ENCODE measurements around the gene ADARB2.

Gene ADARB2

DNA sequence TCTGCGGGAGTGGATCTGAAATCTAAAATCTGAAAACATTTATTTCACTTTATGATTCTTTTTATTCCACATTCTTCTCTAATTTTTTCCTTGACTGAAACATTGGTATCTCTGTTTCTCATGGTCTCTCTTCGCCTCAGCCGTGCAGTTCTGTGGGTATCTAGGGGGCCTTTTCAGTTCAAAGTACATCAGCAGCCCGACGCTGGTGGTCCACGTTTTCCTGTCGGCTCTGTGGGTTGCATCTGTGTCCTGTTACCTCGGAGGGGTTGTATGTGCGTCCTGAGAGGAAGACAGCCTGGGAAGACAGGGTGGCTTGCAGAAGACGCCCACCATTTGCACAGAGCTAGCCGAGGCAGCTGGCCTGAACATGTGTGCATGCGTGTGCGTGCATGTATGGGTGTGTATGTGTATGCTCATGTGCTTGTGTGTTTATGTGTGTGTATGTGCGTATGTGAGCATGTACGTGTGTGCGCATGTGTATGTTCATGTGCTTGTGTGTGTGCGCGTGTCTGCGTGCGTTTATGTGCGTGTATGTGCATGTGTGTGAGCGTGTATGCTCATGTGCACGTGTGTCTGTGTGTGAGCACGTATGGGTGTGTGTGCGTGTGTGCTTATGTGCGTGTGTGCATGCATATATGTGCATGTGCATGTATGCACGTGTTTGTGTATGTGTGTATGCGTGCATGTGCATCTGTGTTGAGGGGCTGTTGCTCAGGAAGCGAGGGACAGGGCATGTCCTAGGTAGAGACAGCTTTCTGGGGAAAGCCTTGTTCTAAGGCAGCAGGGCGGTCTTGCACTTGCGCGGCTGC is 211.8 kb downstream of the ADARB2 start:
- DNase-seq (ENCODE audit: low read depth), result no peak

DNA sequence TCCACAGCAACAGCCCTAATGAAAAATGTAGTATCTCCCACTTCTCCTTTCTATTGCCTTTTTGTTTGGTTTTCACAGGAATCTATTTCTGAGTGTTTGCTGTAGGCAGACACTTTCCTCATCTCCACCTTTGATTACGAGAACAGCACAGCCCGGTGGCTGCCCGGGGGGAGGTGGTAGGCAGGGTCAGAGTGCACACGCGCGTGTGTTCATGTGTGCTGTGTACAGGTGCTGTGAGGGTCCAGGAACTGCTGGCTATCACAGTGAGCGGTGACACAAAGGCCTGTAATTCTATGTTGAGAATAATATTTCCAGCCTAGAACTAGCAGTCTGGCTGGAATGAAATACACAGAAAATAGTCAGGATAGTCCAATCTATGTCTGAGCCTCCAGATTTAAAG is 212.8 kb downstream of the ADARB2 start:
- DNase-seq (ENCODE audit: low read depth), result no peak

DNA sequence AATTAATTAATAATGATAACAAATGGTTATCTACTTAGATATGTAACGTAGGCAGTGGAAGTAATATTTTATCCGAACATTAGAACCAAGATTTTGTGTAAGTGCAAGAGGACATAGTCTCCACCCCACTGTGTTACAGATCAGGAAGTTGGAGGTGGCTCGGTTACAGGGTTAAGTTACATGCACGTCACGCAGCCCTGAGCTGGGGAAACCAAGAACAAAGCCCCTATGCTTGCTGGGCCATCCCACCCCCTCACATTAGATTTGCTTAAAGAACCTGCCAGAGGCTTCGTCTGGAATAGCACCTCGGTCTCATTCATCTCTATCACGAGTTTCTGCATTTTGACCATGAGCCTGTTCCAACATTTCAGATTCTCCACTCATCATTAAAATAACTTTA is 214.1 kb downstream of the ADARB2 start:
- DNase-seq (ENCODE audit: low read depth), result no peak

DNA sequence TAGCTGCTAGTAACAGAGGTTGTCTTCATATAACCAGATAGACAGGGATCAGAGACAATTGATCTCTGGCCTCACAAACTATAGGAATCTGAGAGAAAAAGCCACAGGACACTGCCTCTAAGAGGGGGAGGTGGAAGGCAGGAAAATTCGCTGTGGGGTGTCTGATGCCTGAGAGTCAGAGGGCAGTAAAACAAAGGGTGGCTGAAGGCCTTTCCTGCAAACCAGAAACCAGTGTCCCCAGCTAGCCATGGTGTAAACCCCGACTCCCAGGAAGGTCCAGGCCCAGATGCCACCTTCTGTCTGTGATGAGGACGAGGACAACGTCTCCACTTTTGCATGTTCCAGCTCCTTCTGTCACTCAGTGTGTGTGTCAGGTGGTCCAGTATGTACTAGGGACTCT is 215.1 kb downstream of the ADARB2 start:
- DNase-seq (ENCODE audit: low read depth), result no peak

DNA sequence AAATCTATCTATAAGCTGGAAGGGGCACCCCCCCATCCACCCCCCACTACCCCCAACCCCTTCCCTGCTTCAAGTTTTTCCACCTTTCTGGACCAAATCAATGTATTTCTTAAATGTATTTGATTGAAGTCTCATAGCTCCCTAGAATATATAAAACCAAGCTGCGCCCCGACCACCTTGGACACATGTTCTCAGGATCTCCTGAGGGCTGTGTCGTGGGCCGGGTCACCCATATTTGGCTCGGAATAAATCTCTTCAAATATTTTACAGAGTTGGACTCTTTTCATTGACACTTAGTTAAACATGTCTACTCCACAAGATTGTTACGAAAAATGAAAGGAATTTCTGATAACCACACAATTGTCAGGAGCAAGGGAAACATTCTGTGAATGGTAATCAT is 215.6 kb downstream of the ADARB2 start:
- DNase-seq (ENCODE audit: low read depth), result no peak

DNA sequence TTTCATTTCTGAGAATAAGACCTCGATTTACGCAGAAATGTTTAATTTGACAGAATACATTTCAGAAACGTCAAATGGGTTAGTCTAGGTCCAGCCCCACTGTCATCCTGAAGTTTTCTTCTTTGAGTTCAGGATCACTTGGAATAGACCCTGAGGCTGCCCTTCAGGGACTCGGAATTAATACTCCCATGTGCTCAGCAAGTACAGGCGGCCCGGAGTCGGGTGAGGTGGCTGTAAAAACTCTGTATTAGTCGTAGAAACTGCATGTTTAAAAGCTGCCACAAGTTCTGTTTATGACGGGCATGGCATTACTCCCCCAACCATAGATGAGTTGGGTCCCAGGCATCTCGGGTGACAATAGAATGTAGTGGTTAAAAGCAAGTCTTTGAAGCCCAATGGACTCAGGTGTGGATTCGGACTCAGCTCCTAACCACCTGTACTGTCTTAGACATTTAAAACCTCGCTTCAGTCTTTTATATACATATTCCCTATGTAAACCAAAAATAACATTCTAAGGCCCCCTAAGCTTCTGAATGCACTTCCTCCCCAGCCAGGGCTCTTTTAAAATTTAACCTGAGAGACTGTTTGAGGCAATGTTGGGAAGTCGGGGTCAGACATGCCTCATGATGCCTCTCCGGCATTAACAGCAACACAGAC is 216.3 kb downstream of the ADARB2 start:
- no peak for DNase-seq (ENCODE audit: low read depth)

DNA sequence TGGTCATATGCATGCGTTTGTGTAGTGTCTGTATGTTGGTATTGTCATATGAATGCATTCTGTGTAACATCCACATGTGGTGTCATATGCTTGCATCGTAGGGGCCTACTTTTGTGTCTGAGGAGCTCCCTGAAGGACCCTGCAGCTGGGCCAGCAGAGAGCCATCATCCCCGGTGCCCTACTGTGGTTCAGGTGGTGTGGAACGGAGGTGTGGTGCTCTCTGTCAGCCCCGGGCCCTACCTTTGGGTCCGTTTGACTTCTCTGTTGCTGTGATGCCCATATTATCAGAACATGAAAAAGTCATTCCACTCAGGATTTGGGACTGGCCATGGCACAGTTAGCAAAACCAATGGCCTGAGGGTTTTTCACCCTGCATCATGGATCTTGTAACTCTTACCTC is 217.9 kb downstream of the ADARB2 start:
- no peak for DNase-seq (ENCODE audit: low read depth)

DNA sequence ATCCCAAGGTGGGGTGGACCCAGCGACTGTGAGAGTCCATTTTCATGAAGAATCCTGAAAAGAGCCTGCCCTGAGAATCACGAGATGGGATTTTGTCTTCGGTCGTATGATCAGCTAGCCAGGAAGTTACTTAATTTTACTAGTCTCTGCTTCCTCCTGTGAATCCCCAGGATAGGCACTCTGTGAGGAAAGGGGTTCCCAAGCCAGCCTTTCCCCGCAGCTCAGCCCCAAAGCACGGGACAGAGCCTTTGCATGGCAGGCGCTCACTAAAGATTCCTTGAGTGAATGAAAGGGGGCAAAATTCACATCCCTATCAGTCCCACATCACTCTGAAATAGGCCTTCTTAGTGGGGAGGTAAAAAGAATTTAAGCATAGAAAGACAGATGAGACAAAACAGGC is 219.6 kb downstream of the ADARB2 start:
- no peak for DNase-seq (ENCODE audit: low read depth)

DNA sequence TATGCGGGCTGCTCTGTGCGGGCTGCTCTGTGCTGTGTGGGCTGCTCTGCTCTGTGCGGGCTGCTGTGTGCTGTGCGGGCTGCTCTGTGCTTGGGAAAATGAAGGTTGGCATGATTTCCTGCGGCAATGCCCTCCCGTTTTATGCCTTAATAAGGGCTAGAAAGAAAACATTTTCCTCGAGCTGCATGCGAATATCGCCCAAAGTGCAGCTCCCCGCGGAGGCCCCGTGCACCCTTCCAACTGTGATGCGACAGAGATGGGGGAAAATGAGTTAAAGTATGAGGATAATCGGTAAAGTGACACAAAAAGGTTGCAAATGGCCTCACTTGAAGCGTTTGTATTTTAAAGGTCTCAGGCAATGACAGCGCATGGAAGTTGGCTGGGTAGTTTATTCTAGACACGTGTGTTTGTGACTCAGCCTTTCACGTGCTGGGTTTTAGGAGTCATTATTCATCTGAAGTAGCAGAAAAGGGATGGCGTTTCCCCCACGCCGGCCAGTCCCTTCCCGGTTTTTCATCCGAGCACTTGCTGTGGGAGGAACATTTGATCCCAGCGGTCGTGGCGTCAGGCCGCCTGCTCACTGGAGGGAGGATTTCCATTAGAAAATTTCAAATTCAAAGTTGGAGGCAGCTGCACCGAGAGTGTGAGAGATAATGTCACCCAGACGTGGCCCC is 220.7 kb downstream of the ADARB2 start:
- no peak for DNase-seq (ENCODE audit: low read depth)

DNA sequence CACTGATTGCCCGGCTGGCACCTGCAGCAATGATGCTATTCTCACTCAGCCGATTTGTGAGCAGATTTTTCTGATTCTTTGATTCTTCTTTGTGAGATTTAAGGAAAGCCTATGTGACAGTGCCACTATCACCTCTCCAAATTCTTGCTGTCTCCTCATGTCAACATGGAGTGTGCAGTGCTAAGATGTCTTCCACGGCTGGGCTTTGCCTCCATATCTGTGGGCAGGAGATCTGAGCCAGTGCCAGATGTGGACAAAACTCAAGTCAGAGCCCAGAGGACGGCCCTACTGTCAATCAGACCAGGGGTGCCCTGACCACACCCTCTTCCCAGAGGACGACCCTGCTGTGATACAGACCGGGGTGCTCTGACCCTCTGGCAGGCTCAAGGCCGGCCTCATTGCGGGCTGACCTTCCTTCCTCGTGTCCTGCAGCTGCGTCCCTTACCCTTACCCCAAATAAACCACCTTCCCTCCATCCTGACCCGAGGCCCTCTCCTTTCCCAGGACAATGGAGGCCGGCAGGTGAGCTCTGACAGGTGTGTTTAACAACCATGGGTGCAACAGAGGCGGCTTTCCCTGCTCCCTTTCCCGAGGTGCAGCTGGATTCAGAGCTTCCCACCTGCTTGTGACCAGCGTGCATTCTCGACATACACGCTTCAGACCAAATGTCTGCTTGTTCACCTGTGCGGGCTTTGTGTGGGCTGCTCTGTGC is 221.4 kb downstream of the ADARB2 start:
- DNase-seq (ENCODE audit: low read depth), result no peak

DNA sequence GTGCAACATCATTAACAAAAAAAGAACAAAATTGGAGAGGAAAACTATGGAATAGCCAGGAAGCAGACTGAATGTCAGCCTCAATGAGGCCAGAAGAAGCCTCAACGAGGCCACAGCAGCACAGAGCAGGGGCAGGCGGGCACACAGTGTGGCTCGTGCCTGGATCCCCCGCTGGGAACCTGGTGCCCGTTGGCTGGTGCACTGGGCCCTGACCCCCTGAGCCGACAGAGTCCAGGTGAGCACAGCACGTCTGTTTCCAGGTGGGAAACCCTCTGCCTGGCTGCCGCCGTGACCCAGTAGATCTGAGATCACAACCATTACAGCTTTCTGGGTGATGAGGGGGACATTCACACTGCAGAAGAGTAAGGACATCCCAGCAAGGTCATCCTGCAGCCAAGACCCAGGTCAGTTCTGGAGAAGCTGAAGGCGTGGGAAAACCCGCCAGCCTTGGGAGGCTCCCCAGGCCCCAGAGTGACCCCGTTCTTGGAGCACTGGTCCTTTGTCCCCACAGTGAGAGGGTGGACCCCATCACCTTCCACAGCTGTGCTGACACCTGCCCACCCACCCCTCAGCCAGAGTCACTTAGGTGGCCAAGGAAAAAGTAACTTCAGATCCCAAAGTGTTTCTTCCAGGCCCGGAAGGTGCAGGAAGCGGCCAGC is 222.1 kb downstream of the ADARB2 start:
- DNase-seq (ENCODE audit: low read depth), result no peak

DNA sequence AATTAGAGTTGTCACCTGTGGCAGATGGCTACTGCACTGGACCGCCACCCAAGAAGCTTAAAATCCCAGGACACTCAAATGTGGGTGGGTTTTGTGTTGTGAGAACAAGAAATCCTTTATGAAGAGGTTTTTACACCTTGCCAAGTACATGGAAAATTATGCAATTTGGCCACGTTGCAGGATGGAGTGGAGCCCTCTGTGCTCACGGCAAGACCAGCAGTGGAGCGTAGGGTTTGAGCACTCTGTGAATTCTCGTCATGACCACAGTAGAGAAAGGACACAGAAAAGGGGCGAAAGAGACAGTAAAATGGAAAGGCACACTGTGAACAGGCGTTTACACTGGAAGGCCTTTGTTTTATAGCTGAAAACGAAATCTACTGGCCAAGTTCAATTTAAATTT is 222.6 kb downstream of the ADARB2 start:
- DNase-seq (ENCODE audit: low read depth), result no peak

DNA sequence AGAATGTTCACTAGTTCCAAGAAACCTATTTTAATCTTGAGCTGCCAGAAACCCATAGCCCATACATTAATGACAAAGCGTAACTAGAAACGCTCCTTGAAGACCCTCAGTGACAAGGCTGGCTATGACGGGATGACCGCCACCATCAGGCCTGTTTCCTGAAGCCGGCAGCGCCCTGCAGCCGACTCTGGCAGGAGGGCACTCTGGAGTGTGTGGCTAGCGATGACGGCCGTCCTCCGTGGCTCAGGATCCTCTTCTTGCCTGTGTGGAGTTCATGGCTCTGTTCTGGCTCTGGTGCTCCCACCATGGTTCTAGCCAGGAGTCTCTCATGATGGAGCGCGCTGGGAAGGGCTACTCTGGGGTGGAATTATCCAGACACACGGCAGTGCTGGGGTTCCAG is 224.1 kb downstream of the ADARB2 start:
- DNase-seq (ENCODE audit: low read depth), result no peak

DNA sequence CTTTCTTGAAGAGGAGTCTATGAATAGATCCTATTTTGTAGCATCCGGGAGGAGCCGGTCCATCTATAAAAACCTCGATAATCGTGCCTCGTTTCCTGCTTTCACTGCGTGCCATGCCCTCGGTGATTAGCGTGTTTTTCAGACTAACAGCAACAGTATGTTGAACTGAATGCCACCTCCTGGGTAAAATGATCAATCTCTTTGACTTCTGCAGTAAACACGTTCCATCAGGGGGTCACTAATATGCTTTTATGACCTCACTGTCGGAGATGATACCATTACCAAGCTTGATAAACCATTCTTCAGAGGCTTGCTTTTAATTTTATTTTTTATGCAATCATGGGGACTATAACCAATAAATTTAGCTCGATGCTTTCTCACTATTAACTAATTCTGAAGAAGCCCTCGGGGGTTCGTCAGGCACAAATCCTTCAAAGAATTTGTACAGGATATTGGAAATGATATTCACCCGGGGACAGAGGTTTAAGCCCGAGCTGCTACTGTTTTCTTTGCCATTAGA is 228.3 kb downstream of the ADARB2 start:
- DNase-seq (ENCODE audit: low read depth), result no peak

DNA sequence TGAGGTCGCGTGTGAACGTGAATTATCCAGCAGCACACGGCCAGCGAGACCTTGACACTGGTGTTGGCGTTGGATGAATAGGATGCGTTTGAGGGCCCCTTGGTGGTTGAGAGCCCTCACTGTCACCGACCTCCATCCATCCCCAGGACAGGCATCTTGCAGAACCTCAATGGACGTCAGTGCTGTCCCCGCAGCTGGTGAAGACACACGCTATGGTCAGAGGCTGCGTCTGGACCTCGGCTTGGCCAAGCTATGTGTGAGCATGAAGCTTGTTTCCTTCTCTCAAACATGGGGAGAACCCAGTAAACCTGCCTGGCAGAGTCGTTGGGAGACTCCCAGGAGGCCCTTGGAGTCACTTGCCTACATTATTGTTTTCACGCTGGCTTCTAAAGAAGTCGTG is 229.2 kb downstream of the ADARB2 start:
- DNase-seq (ENCODE audit: low read depth), result no peak

DNA sequence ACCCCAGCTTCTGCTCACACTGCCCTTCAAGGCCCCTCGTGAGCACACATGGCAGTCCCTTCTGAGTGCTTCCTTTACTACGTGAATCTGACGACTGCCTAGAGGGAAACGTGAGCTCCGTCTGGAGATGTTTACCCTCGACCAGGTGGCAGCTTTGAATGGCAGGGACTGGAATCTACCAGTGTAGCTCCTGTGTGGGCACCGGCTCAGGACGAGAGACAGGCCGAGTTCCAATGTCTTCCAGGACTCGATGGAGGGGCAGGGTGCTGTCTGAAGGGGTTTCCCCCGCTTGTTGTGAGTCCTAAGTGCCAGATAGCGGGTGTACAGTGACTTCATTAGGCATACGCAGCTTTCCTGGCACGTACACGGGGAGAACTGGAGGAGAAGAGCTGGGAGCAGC is 229.9 kb downstream of the ADARB2 start:
- DNase-seq (ENCODE audit: low read depth), result no peak

DNA sequence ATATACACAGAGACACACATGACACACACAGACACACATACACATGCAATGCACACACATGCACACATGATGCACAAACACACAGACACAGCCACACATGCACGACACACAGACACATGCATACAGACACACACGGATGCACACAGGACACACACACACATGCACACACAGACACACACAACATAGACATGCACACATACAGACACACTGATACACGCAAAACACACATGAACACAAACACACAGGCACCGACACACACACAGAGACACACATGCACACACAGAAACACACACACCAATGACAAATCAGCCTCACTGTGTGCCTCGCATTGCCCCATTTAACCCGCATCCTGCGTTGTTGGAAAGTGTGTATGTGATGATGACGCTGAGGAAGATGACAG is 232.4 kb downstream of the ADARB2 start:
- no peak for DNase-seq (ENCODE audit: low read depth)

DNA sequence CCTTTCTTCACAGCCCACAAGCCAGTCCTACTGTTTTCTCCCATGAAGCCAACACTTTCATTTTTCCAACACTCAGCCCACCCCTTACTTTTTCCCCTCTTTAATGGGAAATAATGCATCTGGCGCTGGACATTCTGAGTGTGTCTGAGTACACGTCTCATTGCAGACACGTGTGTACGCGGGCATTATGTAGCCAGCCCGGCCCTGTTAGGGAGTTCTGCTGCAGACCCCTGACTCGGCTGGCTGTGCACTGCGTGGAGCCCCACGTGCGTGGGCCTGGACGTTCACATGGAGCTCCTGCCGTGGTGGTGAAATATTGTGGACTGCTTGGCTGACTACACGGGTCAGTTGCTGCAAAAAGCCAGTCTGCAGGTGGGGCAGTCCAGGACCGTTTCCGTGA is 233.0 kb downstream of the ADARB2 start:
- DNase-seq (ENCODE audit: low read depth), result no peak

DNA sequence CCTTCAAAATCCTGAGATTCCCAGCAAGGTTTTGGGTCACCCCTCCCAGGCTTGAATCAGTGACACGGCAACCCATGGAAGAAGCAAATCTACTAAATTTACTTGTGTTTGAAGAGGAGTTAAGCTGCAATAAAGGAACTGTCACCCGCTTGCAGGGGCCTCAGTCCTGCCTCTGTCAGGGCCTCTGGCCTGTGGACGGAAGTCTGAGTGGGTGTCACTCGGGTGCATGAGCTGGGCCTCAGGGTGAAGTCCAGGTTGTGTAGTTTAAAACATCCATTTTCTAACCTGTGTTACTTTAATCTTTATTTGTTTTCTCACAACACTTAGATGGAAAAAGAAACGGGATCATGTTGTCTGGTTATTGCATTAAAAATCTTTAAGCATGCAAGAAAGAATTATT is 234.9 kb downstream of the ADARB2 start:
- DNase-seq (ENCODE audit: low read depth), result no peak

DNA sequence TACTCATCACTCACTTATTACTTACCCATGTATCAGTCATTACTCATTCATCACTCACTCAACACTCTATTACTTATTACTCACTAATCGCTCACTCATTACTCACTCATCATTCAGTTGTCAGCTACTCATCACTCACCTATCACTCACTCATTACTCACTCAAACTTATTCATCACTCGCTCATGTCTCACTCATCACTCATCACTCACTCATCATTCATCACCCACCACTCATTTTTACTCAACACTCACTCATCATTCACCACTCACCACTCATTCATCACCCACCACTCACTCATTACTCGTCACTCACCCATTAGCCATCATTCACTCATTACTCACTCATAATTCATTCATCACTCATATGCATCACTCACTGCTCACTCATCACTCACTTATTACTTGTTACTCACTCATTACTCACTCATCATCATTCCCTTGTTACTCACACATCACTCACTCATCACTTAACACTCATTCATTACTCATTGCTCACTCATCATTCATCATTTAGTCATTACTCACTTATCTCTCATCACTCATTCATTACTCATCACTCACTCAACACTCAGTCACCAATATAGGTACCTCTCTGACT is 237.9 kb downstream of the ADARB2 start:
- no peak for DNase-seq (ENCODE audit: low read depth)

DNA sequence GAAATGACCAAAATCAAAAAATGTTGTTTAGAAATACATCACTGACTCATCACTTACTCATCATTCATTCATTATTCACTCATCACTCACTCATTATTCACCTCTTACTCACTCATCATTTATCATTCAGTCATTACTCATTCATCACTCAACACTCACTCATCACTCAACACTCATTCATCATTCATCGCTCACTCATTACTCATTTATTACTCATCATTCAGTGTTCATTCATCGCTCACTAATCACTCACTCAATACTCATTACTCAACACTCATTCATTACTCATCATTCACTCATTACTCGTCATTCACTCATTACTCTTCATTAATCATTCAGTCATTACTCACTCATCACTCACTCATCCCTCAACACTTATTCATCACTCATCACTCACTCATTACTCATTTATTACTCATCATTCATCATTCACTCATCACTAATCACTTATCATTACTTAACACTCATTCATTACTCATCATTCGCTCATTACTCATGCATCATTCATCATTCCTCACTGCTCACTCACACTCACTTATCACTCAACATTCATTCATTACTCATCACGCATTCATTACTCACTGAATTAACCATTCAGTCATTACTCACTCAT is 238.5 kb downstream of the ADARB2 start:
- no peak for DNase-seq (ENCODE audit: low read depth)

Measured in T follicular helper cell (primary cell).